GM23338 (cell line): ENCODE measurements around the gene KLF7.

Source experiments
- CREB1 ChIP-seq: fragments of 250-450 bp; sonication (Bioruptor Pico); IDR thresholded peaks from 2 replicates; pipeline ENCODE4 v1.5.0; 2020; ENCODE audit warnings: low read depth, mild to moderate bottlenecking, moderate library complexity
- CTCF ChIP-seq, 2 experiments: fragments of 200-600 bp in 1 of 2; sonication (generic) in 1 of 2; conservative IDR thresholded peaks; 2 replicates each; pipeline versions ENCODE4 v1.5.1 to v1.6.1; 2016 to 2017; ENCODE audit warnings: antibody characterized with exemption in 2 of 2, low read depth in 2 of 2, mild to moderate bottlenecking in 2 of 2, moderate library complexity in 1 of 2
- EZH2 ChIP-seq: fragments of 200-600 bp; sonication (generic); IDR thresholded peaks from one replicate; pipeline ENCODE4 v1.8.0; 2017; ENCODE audit warnings: antibody characterized with exemption, mild to moderate bottlenecking, low read depth; ENCODE audit not compliant: unreplicated experiment
- EZH2phosphoT487 ChIP-seq: fragments of 200-600 bp; sonication (generic); IDR thresholded peaks from one replicate; pipeline ENCODE4 v1.8.1; 2018; ENCODE audit warnings: antibody characterized with exemption; ENCODE audit not compliant: unreplicated experiment
- JUNB ChIP-seq: IDR thresholded peaks from one replicate; pipeline ENCODE4 v1.6.1; 2016; ENCODE audit warnings: antibody characterized with exemption; ENCODE audit not compliant: unreplicated experiment
- POLR2AphosphoS5 ChIP-seq: IDR thresholded peaks from 2 replicates; pipeline ENCODE4 v1.6.1; 2016; ENCODE audit warnings: antibody characterized with exemption, low read depth
- REST ChIP-seq: IDR thresholded peaks from one replicate; pipeline ENCODE4 v1.6.1; 2018; ENCODE audit warnings: antibody characterized with exemption; ENCODE audit not compliant: unreplicated experiment
- ZNF114 ChIP-seq: fragments of 250-450 bp; sonication (Bioruptor Pico); IDR thresholded peaks from 2 replicates; pipeline ENCODE4 v1.5.0; 2020; ENCODE audit warnings: mild to moderate bottlenecking, moderate library complexity
- ZNF331 ChIP-seq: fragments of 250-450 bp; sonication (Bioruptor Pico); IDR thresholded peaks from 2 replicates; pipeline ENCODE4 v1.5.0; 2020; ENCODE audit warnings: low read depth, mild to moderate bottlenecking, moderate library complexity
- ZNF462 ChIP-seq: fragments of 250-450 bp; sonication (Bioruptor Pico); IDR thresholded peaks from 2 replicates; pipeline ENCODE4 v1.5.0; 2020; ENCODE audit warnings: mild to moderate bottlenecking, moderate library complexity

- TF ChIP-seq CTCF (conservative IDR thresholded peaks at IDR 0.05; ENCODE audit: low read depth in 2 of 2) (no peak), EZH2 (no peak), REST (no peak), EZH2phosphoT487 (no peak), JUNB (no peak), POLR2AphosphoS5 (no peak), ZNF114 (no peak), ZNF331 (no peak), ZNF462 (no peak), CREB1 (CRISPR knock-in tag) (no peak)
Observed at GRCh38 chr2:207126724-207127308, 38.9 kb downstream of the KLF7 start.
